K562 (cell line): ENCODE data around the gene GINS2. TPM values are rescaled to one million over a fixed set of nuclear protein-coding genes. Genes with fewer than 3 reads are reported as not detected.

Experiments used
- ATAC-seq: fragments of 200-7000 bp; cut with Tn5 transposase; 3 replicates; pipeline ENCODE4 v1.9.1; 2020; ENCODE audit warnings: moderate library complexity
- BruUV-seq: library from RNA; stranded (reverse); fragments of 400-500 nt; replicated peaks from 2 replicates; lab custom pipeline; 2021; lab: Mats Ljungman, UMichigan
- CTCF ChIA-PET: fragments of 300-600 bp; formaldehyde crosslinking; extraction: SDS; loops from one replicate; lab custom pipeline; 2021; ENCODE audit warnings: low intra/inter-chr PET ratio; lab: Yijun Ruan, JAX
- POLR2A ChIA-PET: fragments of 300-600, 350-650 bp; sonication (Branson Sonifier 250); formaldehyde crosslinking; extraction: SDS; loops from one replicate; lab custom pipeline; 2021; ENCODE audit warnings: antibody characterized with exemption, inconsistent platforms; lab: Yijun Ruan, JAX
- DNase-seq, 4 experiments: peaks; one replicate each; pipeline versions ENCODE4 v3.0.0 to v3.0.0-alpha.2; 2011 to 2018; ENCODE audit warnings: low spot score in 3 of 4, mixed read lengths in 3 of 4; ENCODE audit errors: extremely low read depth in 1 of 4
- FAIRE-seq: peaks from 2 replicates; lab custom pipeline; 2011; peaks lifted over from hg19 to GRCh38; lab: Jason Lieb, UNC
- H2AFZ ChIP-seq: 2 replicates; pipeline ENCODE4 v1.6.0; 2011; ENCODE audit warnings: low read depth, low read length, control low read depth, inconsistent platforms
- H3K27ac ChIP-seq: fragments of 200-600 bp; 3 replicates; pipeline ENCODE4 v1.8.0; 2011; ENCODE audit warnings: low read depth, mild to moderate bottlenecking, control low read depth, inconsistent platforms, low read length, moderate library complexity, mixed read lengths; ENCODE audit errors: extremely low read depth
- H3K27me3 ChIP-seq, 2 experiments: fragments of 300-600 bp in 1 of 2; 2 replicates in 1 of 2; 3 replicates in 1 of 2; pipeline versions ENCODE4 v1.6.0 to v1.8.0; 2011; ENCODE audit warnings: inconsistent platforms in 2 of 2, low read length in 2 of 2, mild to moderate bottlenecking in 1 of 2, mixed read lengths in 1 of 2, moderate library complexity in 1 of 2; ENCODE audit not compliant: control insufficient read depth in 2 of 2, insufficient read depth in 2 of 2
- H3K36me3 ChIP-seq: fragments of 300-600 bp; 3 replicates; pipeline ENCODE4 v1.8.0; 2011; ENCODE audit warnings: mild to moderate bottlenecking, low read length, inconsistent platforms; ENCODE audit not compliant: control insufficient read depth, insufficient read depth
- H3K4me1 ChIP-seq, 2 experiments: fragments of 200-600 bp in 1 of 2; replicated peaks in 1 of 2; 2 replicates in 1 of 2; 3 replicates in 1 of 2; pipeline versions ENCODE4 v1.5.1 to v1.8.0; 2011; ENCODE audit warnings: inconsistent platforms in 2 of 2, low read length in 2 of 2, mild to moderate bottlenecking in 1 of 2, mixed read lengths in 1 of 2, moderate library complexity in 1 of 2; ENCODE audit not compliant: control insufficient read depth in 2 of 2, insufficient read depth in 2 of 2
- H3K4me2 ChIP-seq: 2 replicates; pipeline ENCODE4 v1.6.1; 2011; ENCODE audit warnings: low read length, control low read depth, inconsistent platforms, mixed read lengths; ENCODE audit not compliant: insufficient read depth
- H3K4me3 ChIP-seq: fragments of 200-600 bp; sonication (generic), shearing (Covaris generic); 2 replicates; pipeline ENCODE4 v1.5.1; 2016; ENCODE audit warnings: control low read depth, inconsistent platforms
- H3K79me2 ChIP-seq: fragments of 200-600 bp; 3 replicates; pipeline ENCODE4 v1.8.0; 2011; ENCODE audit warnings: low read length, inconsistent platforms; ENCODE audit not compliant: control insufficient read depth, insufficient read depth
- H3K9ac ChIP-seq, 2 experiments: 2 replicates each; pipeline versions ENCODE4 v1.6.0 to v1.6.1; 2011; ENCODE audit warnings: low read depth in 2 of 2, low read length in 2 of 2, control low read depth in 1 of 2, inconsistent platforms in 1 of 2, mild to moderate bottlenecking in 1 of 2, mixed read lengths in 1 of 2; ENCODE audit not compliant: insufficient read depth in 1 of 2
- H3K9me1 ChIP-seq: one replicate; pipeline ENCODE4 v1.6.0; 2011; ENCODE audit warnings: inconsistent platforms, mild to moderate bottlenecking, low read length, moderate library complexity; ENCODE audit not compliant: control insufficient read depth, insufficient read depth
- H3K9me3 ChIP-seq: replicated peaks from 2 replicates; pipeline ENCODE4 v1.5.1; 2011; ENCODE audit warnings: low read depth, low read length, inconsistent platforms; ENCODE audit not compliant: control insufficient read depth, insufficient read depth
- H4K20me1 ChIP-seq: replicated peaks from 2 replicates; pipeline ENCODE4 v1.6.1; 2011; ENCODE audit warnings: low read length, inconsistent platforms, mixed read lengths; ENCODE audit not compliant: control insufficient read depth, insufficient read depth
- BCOR ChIP-seq: fragments of 450-650 bp; IDR thresholded peaks from 2 replicates; pipeline ENCODE4 v1.6.1; 2016
- CBFA2T3 ChIP-seq: fragments of 450-650 bp; IDR thresholded peaks from 2 replicates; pipeline ENCODE4 v1.6.1; 2017
- CBX1 ChIP-seq: sonication (generic); IDR thresholded peaks from 2 replicates; pipeline ENCODE4 v1.6.1; 2016; ENCODE audit warnings: antibody characterized with exemption, low read depth, mild to moderate bottlenecking
- HDGF ChIP-seq: fragments of 450-650 bp; IDR thresholded peaks from 2 replicates; pipeline ENCODE4 v1.6.1; 2016
- MXI1 ChIP-seq: IDR thresholded peaks from 2 replicates; pipeline ENCODE4 v1.6.1; 2011; ENCODE audit warnings: low read depth, mild to moderate bottlenecking, improper control_type of control experiment, low read length
- MYC ChIP-seq, 2 experiments: fragments of 250-450 bp in 1 of 2; sonication (Bioruptor Pico) in 1 of 2; IDR thresholded peaks; 2 replicates each; pipeline versions ENCODE4 v1.5.1 to v1.6.1; 2012 to 2021; ENCODE audit warnings: low read depth in 2 of 2, borderline replicate concordance in 1 of 2, improper control_type of control experiment in 1 of 2, low read length in 1 of 2, mild to moderate bottlenecking in 1 of 2, moderate library complexity in 1 of 2
- SIN3A ChIP-seq, 2 experiments: fragments of 150-350 bp in 1 of 2; IDR thresholded peaks; 2 replicates each; pipeline ENCODE4 v1.6.1; 2011 to 2016; ENCODE audit warnings: borderline replicate concordance in 2 of 2, low read depth in 2 of 2, low read length in 2 of 2, mild to moderate bottlenecking in 2 of 2, moderate library complexity in 2 of 2; ENCODE audit not compliant: control insufficient read depth in 1 of 2
- SIX5 ChIP-seq, 2 experiments: IDR thresholded peaks; 2 replicates each; pipeline ENCODE4 v1.6.1; 2011; ENCODE audit warnings: low read length in 2 of 2, borderline replicate concordance in 1 of 2, low read depth in 1 of 2, mild to moderate bottlenecking in 1 of 2, moderate library complexity in 1 of 2; ENCODE audit not compliant: insufficient read depth in 1 of 2
- SRSF9 ChIP-seq: fragments of 200-400 bp; formaldehyde crosslinking; IDR thresholded peaks from 2 replicates; pipeline ENCODE4 v1.6.1; 2017; ENCODE audit warnings: low read depth, low read length, borderline replicate concordance
- TEAD4 ChIP-seq, 2 experiments: sonication (generic) in 1 of 2; formaldehyde crosslinking in 1 of 2; IDR thresholded peaks; 2 replicates each; pipeline versions ENCODE4 v1.6.1 to v1.8.0; 2012 to 2022; ENCODE audit warnings: borderline replicate concordance in 1 of 2, inconsistent platforms in 1 of 2, low read length in 1 of 2, mild to moderate bottlenecking in 1 of 2, missing genetic modification reagents in 1 of 2
- ZC3H8 ChIP-seq: fragments of 450-650 bp; IDR thresholded peaks from 2 replicates; pipeline ENCODE4 v1.6.1; 2017
- ZNF165 ChIP-seq: fragments of 250-450 bp; sonication (Bioruptor Pico); IDR thresholded peaks from 2 replicates; pipeline ENCODE4 v1.4.0; 2020; ENCODE audit warnings: borderline replicate concordance
- ZNF384 ChIP-seq: IDR thresholded peaks from 2 replicates; pipeline ENCODE4 v1.6.1; 2012; ENCODE audit warnings: low read depth, low read length, improper control_type of control experiment
- WGBS: fragments of 100-300 bp; shearing (Covaris generic); methylation state at CpG from one replicate; pipeline ENCODE4 v1.1.6; 2016; ENCODE audit warnings: low coverage, mixed read lengths; ENCODE audit not compliant: insufficient coverage; ENCODE audit errors: missing lambda C conversion rate; 5-methylcytosine and 5-hydroxymethylcytosine counted together
- in situ Hi-C: fragments of 300-500 bp; cut with MboI; formaldehyde crosslinking; loops from 4 replicates; pipeline ENCODE4 v1.15.0; 2018; ENCODE audit warnings: inconsistent platforms, mixed read lengths
- intact Hi-C: fragments of 100-400 bp; cut with micrococcal nuclease; formaldehyde crosslinking; loops from 2 replicates; pipeline ENCODE4 v1.14.2; 2022
- polyA plus RNA-seq, 8 experiments: library from polyadenylated mRNA; depleted of rRNA in 4 of 8; stranded (reverse) in 5 of 8; unstranded in 3 of 8; fragments of >200 nt; fragmentation: Nextera tagmentation in 2 of 8; fragmentation: Illumina TruSeq in 1 of 8; extraction: Ambion mirVana in 2 of 8; extraction: Trizol in 1 of 8; gene quantifications; 2 replicates each; pipeline versions ENCODE4 v1.2.1 to v1.2.3, GENCODE V29; 2011 to 2014; ENCODE audit warnings: inconsistent platforms in 1 of 8, missing spikeins in 1 of 8
- total RNA-seq, 7 experiments: library from RNA; depleted of rRNA in 6 of 7; stranded (reverse); fragments of >200 nt in 6 of 7; fragmentation: Illumina TruSeq in 2 of 7; extraction: Trizol in 2 of 7; gene quantifications; 2 replicates each; pipeline versions ENCODE4 v1.2.1 to v1.2.3, GENCODE V29; 2011 to 2021; ENCODE audit warnings: low replicate concordance in 1 of 7
- TF ChIP-seq, protein P1 (sequence below): fragments of 250-450 bp; sonication (Bioruptor Pico); IDR thresholded peaks from 2 replicates; pipeline ENCODE4 v1.8.0; 2022; ENCODE audit warnings: inconsistent platforms
- TF ChIP-seq, protein P2 (sequence below), 2 experiments: fragments of 450-650 bp; IDR thresholded peaks; 2 replicates each; pipeline ENCODE4 v1.6.1; 2018; ENCODE audit warnings: mild to moderate bottlenecking in 2 of 2, low read depth in 1 of 2; ENCODE audit not compliant: partially characterized antibody in 2 of 2

GINS2 gene
- total and polyA plus RNA-seq, 9 of the 15 experiments (the other 6 are each of a cell fraction or from before 2014, with no cell fraction given) = 40.4 to 76.2 (median 44.6) TPM

DNA sequence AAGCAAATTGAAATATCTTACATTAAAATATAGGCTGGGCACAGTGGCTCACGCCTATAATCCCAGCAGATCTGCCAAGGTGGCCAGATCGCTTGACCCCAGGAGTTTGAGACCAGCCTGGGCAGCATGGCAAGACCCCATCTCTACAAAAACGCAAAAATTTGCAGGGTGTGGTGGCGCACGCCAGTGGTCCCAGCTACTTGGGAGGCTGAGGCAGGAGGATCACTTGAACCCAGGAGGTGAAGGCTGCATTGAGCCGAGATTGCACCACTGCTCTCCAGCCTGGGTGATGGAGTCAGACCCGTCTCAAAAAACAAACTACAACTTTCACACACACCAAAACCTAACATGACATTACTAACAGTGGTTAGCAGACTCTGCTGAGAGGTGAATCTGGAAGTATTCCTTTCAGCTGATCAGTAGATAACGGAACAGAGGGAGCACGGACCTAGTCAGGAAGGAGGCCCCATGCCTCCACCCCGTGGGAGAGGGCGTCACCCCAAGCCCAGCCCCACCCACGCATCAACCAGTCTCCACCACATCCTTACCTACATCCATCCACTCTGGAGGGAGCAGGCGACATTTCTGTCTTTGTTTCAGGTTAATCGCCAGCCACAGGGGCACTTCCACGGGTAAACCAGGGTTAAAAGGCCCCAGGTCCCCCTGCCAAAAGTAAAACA lies 1.7 kb downstream of the GINS2 start:
- no peaks in the 10 kb centered on the region for H3K27me3 ChIP-seq
- CTCF ChIA-PET = no interaction called here
- H3K79me2 ChIP-seq = peaks cover 62% of the 10 kb centered on the region
- no TSS peak for BruUV-seq
- peaks cover 3% of the 10 kb centered on the region for H3K9me1 ChIP-seq
- H3K4me1 ChIP-seq = peaks cover 17 to 33% of the 10 kb centered on the region in 2 experiments; a peak in 4 of 5 replicates
- intact Hi-C loops = no loop called here
- POLR2A ChIA-PET = interaction anchor here (0.6 kb wide), 1 partner anchor 74 kb away, joined by 6 read pairs; no protein-coding TSS in a partner anchor
- ATAC-seq (peak; percentile 52), DNase-seq (peak; percentile 69 to 75 (median 73)), FAIRE-seq (peak; percentile 78)
- no peak overlapping the region for H2AFZ ChIP-seq
- peaks cover 19% of the 10 kb centered on the region; the same call in 1 of the 2 replicates for H4K20me1 ChIP-seq
- H3K27ac ChIP-seq = 0 out of 3 replicates have a peak overlapping the region, but pooled peaks have one; percentile 89
- H3K9me3 ChIP-seq = no peaks in the 10 kb centered on the region
- WGBS = 44% methylated on average over 15 of the region's 15 CpGs
- peaks cover 53% of the 10 kb centered on the region; the same call in 2 of the 3 replicates for H3K36me3 ChIP-seq
- peak overlapping the region; percentile 57 to 84; a peak in 2 of 4 replicates for H3K9ac ChIP-seq
- H3K4me3 ChIP-seq = peak overlapping the region; percentile 90
- peak overlapping the region; percentile 88 for H3K4me2 ChIP-seq
- in situ Hi-C loops = no loop called here
- TF ChIP-seq, protein P1, sequence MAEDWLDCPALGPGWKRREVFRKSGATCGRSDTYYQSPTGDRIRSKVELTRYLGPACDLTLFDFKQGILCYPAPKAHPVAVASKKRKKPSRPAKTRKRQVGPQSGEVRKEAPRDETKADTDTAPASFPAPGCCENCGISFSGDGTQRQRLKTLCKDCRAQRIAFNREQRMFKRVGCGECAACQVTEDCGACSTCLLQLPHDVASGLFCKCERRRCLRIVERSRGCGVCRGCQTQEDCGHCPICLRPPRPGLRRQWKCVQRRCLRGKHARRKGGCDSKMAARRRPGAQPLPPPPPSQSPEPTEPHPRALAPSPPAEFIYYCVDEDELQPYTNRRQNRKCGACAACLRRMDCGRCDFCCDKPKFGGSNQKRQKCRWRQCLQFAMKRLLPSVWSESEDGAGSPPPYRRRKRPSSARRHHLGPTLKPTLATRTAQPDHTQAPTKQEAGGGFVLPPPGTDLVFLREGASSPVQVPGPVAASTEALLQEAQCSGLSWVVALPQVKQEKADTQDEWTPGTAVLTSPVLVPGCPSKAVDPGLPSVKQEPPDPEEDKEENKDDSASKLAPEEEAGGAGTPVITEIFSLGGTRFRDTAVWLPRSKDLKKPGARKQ (CRISPR knock-in tag) = no peak
- TF ChIP-seq MYC (IDR thresholded peaks at IDR 0.05; ENCODE audit: low read depth, low read length) = no peak
- no peak for TF ChIP-seq MYC (CRISPR knock-in tag; IDR thresholded peaks at IDR 0.05; ENCODE audit: borderline replicate concordance, low read depth)
- no peak for TF ChIP-seq ZNF165
- no peak for TF ChIP-seq SRSF9
- TF ChIP-seq ZNF384 = no peak
- 0 out of 2 replicates have a peak, but pooled peaks have one; percentile 23 for TF ChIP-seq HDGF
- no peak for TF ChIP-seq CBFA2T3
- 0 out of 4 replicates have a peak, but pooled peaks of 1 of the 2 experiments have one; percentile 25 for TF ChIP-seq SIN3A (IDR thresholded peaks at IDR 0.05; ENCODE audit: borderline replicate concordance in 2 of 2, control insufficient read depth in 1 of 2, low read depth in 2 of 2, low read length in 2 of 2)
- no peak for TF ChIP-seq CBX1
- 0 out of 2 replicates have a peak, but pooled peaks have one; percentile 8 for TF ChIP-seq TEAD4 (IDR thresholded peaks at IDR 0.05; ENCODE audit: low read length)
- no peak for TF ChIP-seq TEAD4 (CRISPR knock-in tag; IDR thresholded peaks at IDR 0.05; ENCODE audit: borderline replicate concordance)
- peak; percentile 75 for TF ChIP-seq BCOR
- TF ChIP-seq MXI1 = no peak
- TF ChIP-seq ZC3H8 = no peak
- no peak for TF ChIP-seq SIX5 (IDR thresholded peaks at IDR 0.05; ENCODE audit: borderline replicate concordance in 1 of 2, insufficient read depth in 1 of 2, low read depth in 1 of 2, low read length in 2 of 2)
- TF ChIP-seq, protein P2, sequence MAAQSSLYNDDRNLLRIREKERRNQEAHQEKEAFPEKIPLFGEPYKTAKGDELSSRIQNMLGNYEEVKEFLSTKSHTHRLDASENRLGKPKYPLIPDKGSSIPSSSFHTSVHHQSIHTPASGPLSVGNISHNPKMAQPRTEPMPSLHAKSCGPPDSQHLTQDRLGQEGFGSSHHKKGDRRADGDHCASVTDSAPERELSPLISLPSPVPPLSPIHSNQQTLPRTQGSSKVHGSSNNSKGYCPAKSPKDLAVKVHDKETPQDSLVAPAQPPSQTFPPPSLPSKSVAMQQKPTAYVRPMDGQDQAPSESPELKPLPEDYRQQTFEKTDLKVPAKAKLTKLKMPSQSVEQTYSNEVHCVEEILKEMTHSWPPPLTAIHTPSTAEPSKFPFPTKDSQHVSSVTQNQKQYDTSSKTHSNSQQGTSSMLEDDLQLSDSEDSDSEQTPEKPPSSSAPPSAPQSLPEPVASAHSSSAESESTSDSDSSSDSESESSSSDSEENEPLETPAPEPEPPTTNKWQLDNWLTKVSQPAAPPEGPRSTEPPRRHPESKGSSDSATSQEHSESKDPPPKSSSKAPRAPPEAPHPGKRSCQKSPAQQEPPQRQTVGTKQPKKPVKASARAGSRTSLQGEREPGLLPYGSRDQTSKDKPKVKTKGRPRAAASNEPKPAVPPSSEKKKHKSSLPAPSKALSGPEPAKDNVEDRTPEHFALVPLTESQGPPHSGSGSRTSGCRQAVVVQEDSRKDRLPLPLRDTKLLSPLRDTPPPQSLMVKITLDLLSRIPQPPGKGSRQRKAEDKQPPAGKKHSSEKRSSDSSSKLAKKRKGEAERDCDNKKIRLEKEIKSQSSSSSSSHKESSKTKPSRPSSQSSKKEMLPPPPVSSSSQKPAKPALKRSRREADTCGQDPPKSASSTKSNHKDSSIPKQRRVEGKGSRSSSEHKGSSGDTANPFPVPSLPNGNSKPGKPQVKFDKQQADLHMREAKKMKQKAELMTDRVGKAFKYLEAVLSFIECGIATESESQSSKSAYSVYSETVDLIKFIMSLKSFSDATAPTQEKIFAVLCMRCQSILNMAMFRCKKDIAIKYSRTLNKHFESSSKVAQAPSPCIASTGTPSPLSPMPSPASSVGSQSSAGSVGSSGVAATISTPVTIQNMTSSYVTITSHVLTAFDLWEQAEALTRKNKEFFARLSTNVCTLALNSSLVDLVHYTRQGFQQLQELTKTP (IDR thresholded peaks at IDR 0.05; ENCODE audit: low read depth in 1 of 2, partially characterized antibody in 2 of 2) = no peak
